ENCODE results near the gene JAZF1. TPM values are rescaled to one million over a fixed set of nuclear protein-coding genes. Genes with fewer than 3 reads are reported as not detected.

JAZF1 gene
- total RNA-seq, 1 experiment from 2014 or later, result 0.90 TPM

GRCh38 chr7:28165261-28165660 lies 15.3 kb downstream of the JAZF1 start:
- no peak for TF ChIP-seq CTCF (conservative IDR thresholded peaks at IDR 0.05)
- TF ChIP-seq EZH2 (IDR thresholded peaks at IDR 0.05; ENCODE audit: low read depth), result no peak
- H3K36me3 ChIP-seq (ENCODE audit: low read depth), result no peaks in the 10 kb centered on the region
- intact Hi-C loops (cut with micrococcal nuclease; ENCODE audit: unreplicated experiment), result no loop called here
- no peak for DNase-seq
- no peak overlapping the region for H2AFZ ChIP-seq
- H3K27me3 ChIP-seq (ENCODE audit: insufficient read depth, low read depth), result no peaks in the 10 kb centered on the region
- no peaks in the 10 kb centered on the region for H3F3A ChIP-seq (ENCODE audit: insufficient read depth, low read depth)
- H4K20me1 ChIP-seq (ENCODE audit: insufficient read depth), result no peaks in the 10 kb centered on the region
- peaks cover 14% of the 10 kb centered on the region for H3K4me1 ChIP-seq (replicated peaks; ENCODE audit: insufficient read depth)
- H3K4me3 ChIP-seq, result no peak overlapping the region
- no peaks in the 10 kb centered on the region for H3K79me2 ChIP-seq (ENCODE audit: low read depth)
- BruUV-seq (replicated peaks), result no TSS peak
- POLR2A ChIA-PET (ENCODE audit: unreplicated experiment), result no interaction called here
- H3K27ac ChIP-seq, result no peak overlapping the region
- no peak overlapping the region for H3K4me2 ChIP-seq
- CTCF ChIA-PET, result no interaction called here
- no peaks in the 10 kb centered on the region for H3K9me2 ChIP-seq (ENCODE audit: insufficient read depth)
- H3K9me3 ChIP-seq (ENCODE audit: insufficient read depth, low read depth), result no peaks in the 10 kb centered on the region

- Histone ChIP-seq H3K36me3 (ENCODE audit: low read depth) (no peaks in the 10 kb centered on the region), H4K20me1 (ENCODE audit: insufficient read depth) (no peaks in the 10 kb centered on the region), H3K4me3 (no peak overlapping the region), H2AFZ (no peak overlapping the region), H3K27ac (no peak overlapping the region), H3K79me2 (ENCODE audit: low read depth) (no peaks in the 10 kb centered on the region), H3K4me1 (replicated peaks; ENCODE audit: insufficient read depth) (peaks cover 10% of the 10 kb centered on the region), H3K9me3 (ENCODE audit: insufficient read depth, low read depth) (no peaks in the 10 kb centered on the region), H3K27me3 (ENCODE audit: insufficient read depth, low read depth) (no peaks in the 10 kb centered on the region), H3K4me2 (no peak overlapping the region), H3F3A (ENCODE audit: insufficient read depth, low read depth) (no peaks in the 10 kb centered on the region), H3K9me2 (ENCODE audit: insufficient read depth) (no peaks in the 10 kb centered on the region)
- no peak for DNase-seq
- BruUV-seq (replicated peaks), result no TSS peak
- TF ChIP-seq CTCF (conservative IDR thresholded peaks at IDR 0.05) (no peak), EZH2 (IDR thresholded peaks at IDR 0.05; ENCODE audit: low read depth) (no peak)
- intact Hi-C loops (cut with micrococcal nuclease; ENCODE audit: unreplicated experiment), result no loop called here
- POLR2A ChIA-PET (ENCODE audit: unreplicated experiment), result no interaction called here
- CTCF ChIA-PET, result no interaction called here
Measured at GRCh38 chr7:28163949-28164348, 16.6 kb downstream of the JAZF1 start.

GRCh38 chr7:28161331-28161730 lies 19.3 kb downstream of the JAZF1 start:
- intact Hi-C loops (cut with micrococcal nuclease; ENCODE audit: unreplicated experiment), result no loop called here
- POLR2A ChIA-PET (ENCODE audit: unreplicated experiment), result no interaction called here
- Histone ChIP-seq H3F3A (ENCODE audit: insufficient read depth, low read depth) (0 out of 2 replicates have a peak, but pooled peaks cover 2% of the 10 kb centered on the region), H2AFZ (no peak overlapping the region), H3K36me3 (ENCODE audit: low read depth) (no peaks in the 10 kb centered on the region), H3K9me3 (ENCODE audit: insufficient read depth, low read depth) (no peaks in the 10 kb centered on the region), H4K20me1 (ENCODE audit: insufficient read depth) (no peaks in the 10 kb centered on the region), H3K79me2 (ENCODE audit: low read depth) (no peaks in the 10 kb centered on the region), H3K9me2 (ENCODE audit: insufficient read depth) (no peaks in the 10 kb centered on the region), H3K4me2 (no peak overlapping the region), H3K27me3 (ENCODE audit: insufficient read depth, low read depth) (no peaks in the 10 kb centered on the region), H3K27ac (no peak overlapping the region), H3K4me3 (no peak overlapping the region), H3K4me1 (replicated peaks; ENCODE audit: insufficient read depth) (peaks cover 10% of the 10 kb centered on the region)
- no TSS peak for BruUV-seq (replicated peaks)
- DNase-seq, result no peak
- CTCF ChIA-PET, result no interaction called here
- no peak for TF ChIP-seq CTCF (conservative IDR thresholded peaks at IDR 0.05)
- no peak for TF ChIP-seq EZH2 (IDR thresholded peaks at IDR 0.05; ENCODE audit: low read depth)

Measured in PC-9 (cell line).